ENCODE data around the gene MUCL3. TPM values are rescaled to one million over a fixed set of nuclear protein-coding genes. Genes with fewer than 3 reads are reported as not detected.

The MUCL3 gene
- total and polyA plus RNA-seq, 2 donors (not counting 1 experiment from before 2014, with no cell fraction given), result not detected

GRCh38 chr6:30962716-30963115 is 21.9 kb downstream of the MUCL3 start:
- Histone ChIP-seq H3K4me2 (ENCODE audit: extremely low read depth, insufficient read depth, low read length) (no peak overlapping the region), H3K27ac (ENCODE audit: insufficient read depth, low read length) (no peak overlapping the region), H3K36me3 (ENCODE audit: control insufficient read depth, insufficient read depth, low read length) (no peaks in the 10 kb centered on the region), H4K20me1 (ENCODE audit: control insufficient read depth, extremely low read depth, insufficient read depth, low read length) (no peaks in the 10 kb centered on the region), H3K79me2 (ENCODE audit: control insufficient read depth, insufficient read depth, low read length) (no peaks in the 10 kb centered on the region), H2AFZ (ENCODE audit: low read length) (no peak overlapping the region), H3K9me3 (ENCODE audit: control insufficient read depth, insufficient read depth, low read depth, low read length) (no peaks in the 10 kb centered on the region), H3K4me1 (ENCODE audit: control insufficient read depth, extremely low read depth, insufficient read depth, low read length) (no peaks in the 10 kb centered on the region), H3K9ac (ENCODE audit: insufficient read depth, low read length) (no peak overlapping the region), H3K27me3 (ENCODE audit: control insufficient read depth, insufficient read depth, low read length) (peaks cover 5% of the 10 kb centered on the region), H3K4me3 (replicated peaks in 1 of 4; ENCODE audit: control extremely low read depth in 1 of 4, insufficient read depth in 1 of 4, low read depth in 3 of 4, low read length in 4 of 4) (no peak overlapping the region)
- TF ChIP-seq EZH2 (IDR thresholded peaks at IDR 0.05; ENCODE audit: low read length, missing control alignments), result no peak
- TF ChIP-seq CTCF (conservative IDR thresholded peaks at IDR 0.05 in 1 of 2, IDR thresholded peaks at IDR 0.05 in 1 of 2; ENCODE audit: low read depth in 1 of 2, low read length in 2 of 2), result no peak
- no peak for DNase-seq (ENCODE audit: low read depth in 2 of 2)

GRCh38 chr6:30963641-30964040 is 22.9 kb downstream of the MUCL3 start:
- Histone ChIP-seq H3K4me2 (ENCODE audit: extremely low read depth, insufficient read depth, low read length) (no peak overlapping the region), H3K27ac (ENCODE audit: insufficient read depth, low read length) (no peak overlapping the region), H3K27me3 (ENCODE audit: control insufficient read depth, insufficient read depth, low read length) (peaks cover 5% of the 10 kb centered on the region), H2AFZ (ENCODE audit: low read length) (no peak overlapping the region), H3K9ac (ENCODE audit: insufficient read depth, low read length) (no peak overlapping the region), H3K4me1 (ENCODE audit: control insufficient read depth, extremely low read depth, insufficient read depth, low read length) (no peaks in the 10 kb centered on the region), H3K79me2 (ENCODE audit: control insufficient read depth, insufficient read depth, low read length) (no peaks in the 10 kb centered on the region), H4K20me1 (ENCODE audit: control insufficient read depth, extremely low read depth, insufficient read depth, low read length) (no peaks in the 10 kb centered on the region), H3K4me3 (replicated peaks in 1 of 4; ENCODE audit: control extremely low read depth in 1 of 4, insufficient read depth in 1 of 4, low read depth in 3 of 4, low read length in 4 of 4) (no peak overlapping the region), H3K36me3 (ENCODE audit: control insufficient read depth, insufficient read depth, low read length) (no peaks in the 10 kb centered on the region), H3K9me3 (ENCODE audit: control insufficient read depth, insufficient read depth, low read depth, low read length) (no peaks in the 10 kb centered on the region)
- TF ChIP-seq EZH2 (IDR thresholded peaks at IDR 0.05; ENCODE audit: low read length, missing control alignments) (no peak), CTCF (conservative IDR thresholded peaks at IDR 0.05 in 1 of 2, IDR thresholded peaks at IDR 0.05 in 1 of 2; ENCODE audit: low read depth in 1 of 2, low read length in 2 of 2) (no peak)
- DNase-seq (ENCODE audit: low read depth in 2 of 2), result peak; percentile 51 to 73

- Histone ChIP-seq H3K4me1 (ENCODE audit: control insufficient read depth, extremely low read depth, insufficient read depth, low read length) (no peaks in the 10 kb centered on the region), H3K27me3 (ENCODE audit: control insufficient read depth, insufficient read depth, low read length) (peaks cover 4% of the 10 kb centered on the region), H3K9ac (ENCODE audit: insufficient read depth, low read length) (no peak overlapping the region), H3K4me3 (replicated peaks in 1 of 4; ENCODE audit: control extremely low read depth in 1 of 4, insufficient read depth in 1 of 4, low read depth in 3 of 4, low read length in 4 of 4) (no peak overlapping the region), H3K9me3 (ENCODE audit: control insufficient read depth, insufficient read depth, low read depth, low read length) (no peaks in the 10 kb centered on the region), H3K4me2 (ENCODE audit: extremely low read depth, insufficient read depth, low read length) (no peak overlapping the region), H3K27ac (ENCODE audit: insufficient read depth, low read length) (no peak overlapping the region), H2AFZ (ENCODE audit: low read length) (no peak overlapping the region), H4K20me1 (ENCODE audit: control insufficient read depth, extremely low read depth, insufficient read depth, low read length) (no peaks in the 10 kb centered on the region), H3K79me2 (ENCODE audit: control insufficient read depth, insufficient read depth, low read length) (no peaks in the 10 kb centered on the region), H3K36me3 (ENCODE audit: control insufficient read depth, insufficient read depth, low read length) (no peaks in the 10 kb centered on the region)
- no peak for TF ChIP-seq CTCF (conservative IDR thresholded peaks at IDR 0.05 in 1 of 2, IDR thresholded peaks at IDR 0.05 in 1 of 2; ENCODE audit: low read depth in 1 of 2, low read length in 2 of 2)
- no peak for TF ChIP-seq EZH2 (IDR thresholded peaks at IDR 0.05; ENCODE audit: low read length, missing control alignments)
- DNase-seq (ENCODE audit: low read depth in 2 of 2), result peak in 1 of 2 donors; percentile 65
Observed at GRCh38 chr6:30964075-30964474, 23.3 kb downstream of the MUCL3 start.
